ENCODE data around the gene CSRP2. TPM values are rescaled to one million over a fixed set of nuclear protein-coding genes. Genes with fewer than 3 reads are reported as not detected.

CSRP2 gene
- total and polyA plus RNA-seq, 4 donors, result 3.7 to 38.0 (median 26.2) TPM

GRCh38 chr12:76811976-76812375 is 66.8 kb downstream of the CSRP2 start (continued):
- TF ChIP-seq GABPA (IDR thresholded peaks at IDR 0.05 in 1 of 2, conservative IDR thresholded peaks at IDR 0.05 in 1 of 2), result no peak
- no peak for TF ChIP-seq ATF3 (IDR thresholded peaks at IDR 0.05)
- TF ChIP-seq HNF4G (IDR thresholded peaks at IDR 0.05), result no peak
- no peak for TF ChIP-seq RAD21 (IDR thresholded peaks at IDR 0.05)
- no peak for TF ChIP-seq SP1 (IDR thresholded peaks at IDR 0.05)

DNA sequence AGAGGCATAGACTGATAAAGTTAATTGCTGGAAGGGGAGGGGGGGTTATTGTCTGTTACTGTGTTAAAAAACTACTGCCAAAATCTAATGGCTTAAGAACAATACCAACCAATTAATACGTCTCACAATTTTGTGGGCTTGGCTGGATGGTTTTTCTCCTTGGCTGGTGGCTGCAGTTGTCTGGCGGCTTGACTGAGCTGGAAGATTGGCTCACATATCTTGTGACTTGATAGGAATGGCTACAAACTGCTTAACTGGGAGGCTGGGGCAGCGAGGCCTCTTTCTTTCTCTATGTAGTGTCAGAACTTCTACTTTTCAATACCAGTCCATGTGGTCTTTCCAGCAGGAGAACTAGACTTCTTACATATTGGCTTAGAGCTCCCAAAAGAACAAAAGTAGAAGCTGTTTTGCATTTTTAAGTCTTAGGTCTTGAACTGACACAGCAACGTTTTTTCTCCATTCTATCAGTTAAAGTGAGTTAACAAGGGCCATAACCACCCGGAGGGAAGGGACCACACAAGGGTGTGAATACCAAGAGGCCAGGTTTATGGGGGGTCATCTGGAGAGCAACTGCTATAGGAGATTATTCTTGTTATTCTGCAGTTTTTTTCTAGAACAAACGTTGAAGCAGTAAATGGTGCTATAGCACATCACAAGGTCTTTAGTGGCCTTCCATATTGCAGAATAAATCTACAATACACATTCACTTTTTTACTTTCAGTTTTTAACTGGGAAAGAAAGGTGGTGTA is 68.0 kb downstream of the CSRP2 start:
- no peak overlapping the region for H3K27ac ChIP-seq (ENCODE audit: low read depth in 1 of 2, low read length in 2 of 2)

More for the DNA sequence above, 68.0 kb downstream of the CSRP2 start:
- Histone ChIP-seq H3K4me1 (ENCODE audit: control insufficient read depth in 4 of 4, insufficient read depth in 4 of 4, low read length in 3 of 4) (no peaks in the 10 kb centered on the region), H3K36me3 (ENCODE audit: control insufficient read depth in 4 of 4, insufficient read depth in 3 of 4, low read depth in 1 of 4, low read length in 3 of 4) (peaks cover 2 to 19% (median 9%) of the 10 kb centered on the region in 4 donors), H3K9me3 (ENCODE audit: control insufficient read depth in 4 of 4, low read length in 3 of 4) (no peaks in the 10 kb centered on the region), H3K4me3 (ENCODE audit: low read depth in 1 of 3, low read length in 3 of 3) (no peak overlapping the region), H3K27me3 (ENCODE audit: control insufficient read depth in 4 of 4, insufficient read depth in 4 of 4, low read length in 3 of 4) (no peaks in the 10 kb centered on the region), H3K9ac (ENCODE audit: low read depth in 1 of 2, low read length in 2 of 2) (no peak overlapping the region)
- 75% methylated on average over 6 of the region's 6 CpGs for WGBS
- TF ChIP-seq GABPA (IDR thresholded peaks at IDR 0.05 in 1 of 2, conservative IDR thresholded peaks at IDR 0.05 in 1 of 2), result no peak
- no peak for TF ChIP-seq SP1 (IDR thresholded peaks at IDR 0.05)
- TF ChIP-seq, protein P1, sequence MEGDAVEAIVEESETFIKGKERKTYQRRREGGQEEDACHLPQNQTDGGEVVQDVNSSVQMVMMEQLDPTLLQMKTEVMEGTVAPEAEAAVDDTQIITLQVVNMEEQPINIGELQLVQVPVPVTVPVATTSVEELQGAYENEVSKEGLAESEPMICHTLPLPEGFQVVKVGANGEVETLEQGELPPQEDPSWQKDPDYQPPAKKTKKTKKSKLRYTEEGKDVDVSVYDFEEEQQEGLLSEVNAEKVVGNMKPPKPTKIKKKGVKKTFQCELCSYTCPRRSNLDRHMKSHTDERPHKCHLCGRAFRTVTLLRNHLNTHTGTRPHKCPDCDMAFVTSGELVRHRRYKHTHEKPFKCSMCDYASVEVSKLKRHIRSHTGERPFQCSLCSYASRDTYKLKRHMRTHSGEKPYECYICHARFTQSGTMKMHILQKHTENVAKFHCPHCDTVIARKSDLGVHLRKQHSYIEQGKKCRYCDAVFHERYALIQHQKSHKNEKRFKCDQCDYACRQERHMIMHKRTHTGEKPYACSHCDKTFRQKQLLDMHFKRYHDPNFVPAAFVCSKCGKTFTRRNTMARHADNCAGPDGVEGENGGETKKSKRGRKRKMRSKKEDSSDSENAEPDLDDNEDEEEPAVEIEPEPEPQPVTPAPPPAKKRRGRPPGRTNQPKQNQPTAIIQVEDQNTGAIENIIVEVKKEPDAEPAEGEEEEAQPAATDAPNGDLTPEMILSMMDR (IDR thresholded peaks at IDR 0.05; ENCODE audit: low read depth, low read length, missing input control), result no peak
- no peak for TF ChIP-seq RAD21 (IDR thresholded peaks at IDR 0.05)
- TF ChIP-seq NR2F2 (IDR thresholded peaks at IDR 0.05), result no peak
- TF ChIP-seq HNF4A (conservative IDR thresholded peaks at IDR 0.05), result no peak
- TF ChIP-seq, protein P2, sequence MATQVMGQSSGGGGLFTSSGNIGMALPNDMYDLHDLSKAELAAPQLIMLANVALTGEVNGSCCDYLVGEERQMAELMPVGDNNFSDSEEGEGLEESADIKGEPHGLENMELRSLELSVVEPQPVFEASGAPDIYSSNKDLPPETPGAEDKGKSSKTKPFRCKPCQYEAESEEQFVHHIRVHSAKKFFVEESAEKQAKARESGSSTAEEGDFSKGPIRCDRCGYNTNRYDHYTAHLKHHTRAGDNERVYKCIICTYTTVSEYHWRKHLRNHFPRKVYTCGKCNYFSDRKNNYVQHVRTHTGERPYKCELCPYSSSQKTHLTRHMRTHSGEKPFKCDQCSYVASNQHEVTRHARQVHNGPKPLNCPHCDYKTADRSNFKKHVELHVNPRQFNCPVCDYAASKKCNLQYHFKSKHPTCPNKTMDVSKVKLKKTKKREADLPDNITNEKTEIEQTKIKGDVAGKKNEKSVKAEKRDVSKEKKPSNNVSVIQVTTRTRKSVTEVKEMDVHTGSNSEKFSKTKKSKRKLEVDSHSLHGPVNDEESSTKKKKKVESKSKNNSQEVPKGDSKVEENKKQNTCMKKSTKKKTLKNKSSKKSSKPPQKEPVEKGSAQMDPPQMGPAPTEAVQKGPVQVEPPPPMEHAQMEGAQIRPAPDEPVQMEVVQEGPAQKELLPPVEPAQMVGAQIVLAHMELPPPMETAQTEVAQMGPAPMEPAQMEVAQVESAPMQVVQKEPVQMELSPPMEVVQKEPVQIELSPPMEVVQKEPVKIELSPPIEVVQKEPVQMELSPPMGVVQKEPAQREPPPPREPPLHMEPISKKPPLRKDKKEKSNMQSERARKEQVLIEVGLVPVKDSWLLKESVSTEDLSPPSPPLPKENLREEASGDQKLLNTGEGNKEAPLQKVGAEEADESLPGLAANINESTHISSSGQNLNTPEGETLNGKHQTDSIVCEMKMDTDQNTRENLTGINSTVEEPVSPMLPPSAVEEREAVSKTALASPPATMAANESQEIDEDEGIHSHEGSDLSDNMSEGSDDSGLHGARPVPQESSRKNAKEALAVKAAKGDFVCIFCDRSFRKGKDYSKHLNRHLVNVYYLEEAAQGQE (IDR thresholded peaks at IDR 0.05), result no peak
- no peak for TF ChIP-seq JUND (IDR thresholded peaks at IDR 0.05)
- TF ChIP-seq FOXA1 (IDR thresholded peaks at IDR 0.05), result no peak
- no peak for TF ChIP-seq FOXA2 (IDR thresholded peaks at IDR 0.05)
- TF ChIP-seq, protein P3, sequence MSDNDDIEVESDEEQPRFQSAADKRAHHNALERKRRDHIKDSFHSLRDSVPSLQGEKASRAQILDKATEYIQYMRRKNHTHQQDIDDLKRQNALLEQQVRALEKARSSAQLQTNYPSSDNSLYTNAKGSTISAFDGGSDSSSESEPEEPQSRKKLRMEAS (IDR thresholded peaks at IDR 0.05), result no peak
- no peak for TF ChIP-seq HNF4G (IDR thresholded peaks at IDR 0.05)
- no peak for TF ChIP-seq TAF1 (conservative IDR thresholded peaks at IDR 0.05)
- TF ChIP-seq, protein P4, sequence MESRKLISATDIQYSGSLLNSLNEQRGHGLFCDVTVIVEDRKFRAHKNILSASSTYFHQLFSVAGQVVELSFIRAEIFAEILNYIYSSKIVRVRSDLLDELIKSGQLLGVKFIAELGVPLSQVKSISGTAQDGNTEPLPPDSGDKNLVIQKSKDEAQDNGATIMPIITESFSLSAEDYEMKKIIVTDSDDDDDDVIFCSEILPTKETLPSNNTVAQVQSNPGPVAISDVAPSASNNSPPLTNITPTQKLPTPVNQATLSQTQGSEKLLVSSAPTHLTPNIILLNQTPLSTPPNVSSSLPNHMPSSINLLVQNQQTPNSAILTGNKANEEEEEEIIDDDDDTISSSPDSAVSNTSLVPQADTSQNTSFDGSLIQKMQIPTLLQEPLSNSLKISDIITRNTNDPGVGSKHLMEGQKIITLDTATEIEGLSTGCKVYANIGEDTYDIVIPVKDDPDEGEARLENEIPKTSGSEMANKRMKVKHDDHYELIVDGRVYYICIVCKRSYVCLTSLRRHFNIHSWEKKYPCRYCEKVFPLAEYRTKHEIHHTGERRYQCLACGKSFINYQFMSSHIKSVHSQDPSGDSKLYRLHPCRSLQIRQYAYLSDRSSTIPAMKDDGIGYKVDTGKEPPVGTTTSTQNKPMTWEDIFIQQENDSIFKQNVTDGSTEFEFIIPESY (IDR thresholded peaks at IDR 0.05), result no peak
- no peak for TF ChIP-seq RXRA (IDR thresholded peaks at IDR 0.05)
- TF ChIP-seq EGR1 (IDR thresholded peaks at IDR 0.05; ENCODE audit: low read depth in 2 of 2), result no peak
- no peak for DNase-seq (ENCODE audit: low spot score)

Other genes starting within 250 kb of the CSRP2 start
- gene ZDHHC17, start 114.9 kb downstream of the CSRP2 start, total RNA-seq, result 10 to 100 TPM; 23.3 to 91.2 TPM
- gene ZDHHC17, start 114.9 kb downstream of the CSRP2 start, polyA plus RNA-seq, result 1 to 10 TPM; 3.4 to 7.1 TPM
- 1 to 10 TPM in 1 of 2 donors, not detected in 1; 5.8 TPM for gene E2F7, start 186.6 kb upstream of the CSRP2 start, total RNA-seq
- gene E2F7, start 186.6 kb upstream of the CSRP2 start, polyA plus RNA-seq, result under 1 TPM; 0.13 to 0.17 TPM

All from liver (tissue), 9 donors.